HEK293T (cell line): ENCODE data around the gene TM7SF3.
"Not testable (repeated sequence)": the region's sequence is repeated elsewhere in the genome, so short reads cannot be mapped to it uniquely, and the experiment has no call there.

Source experiments
- CTCF ChIA-PET: fragments of 350-600 bp; formaldehyde crosslinking; extraction: SDS; loops from one replicate; lab custom pipeline; 2021; ENCODE audit warnings: antibody characterized with exemption, inconsistent platforms; lab: Yijun Ruan, JAX
- POLR2A ChIA-PET: fragments of 350-600 bp; formaldehyde crosslinking; extraction: SDS; loops from one replicate; lab custom pipeline; 2020; ENCODE audit warnings: antibody characterized with exemption, inconsistent platforms; lab: Yijun Ruan, JAX
- DNase-seq: peaks from one replicate; pipeline ENCODE4 v3.0.0; 2012; ENCODE audit warnings: mixed read lengths; ENCODE audit errors: extremely low spot score
- ARNT ChIP-seq: fragments of 450-650 bp; IDR thresholded peaks from 2 replicates; pipeline ENCODE4 v1.6.1; 2017; ENCODE audit warnings: mild to moderate bottlenecking
- BHLHE40 ChIP-seq: fragments of 450-650 bp; IDR thresholded peaks from 2 replicates; pipeline ENCODE4 v1.6.1; 2016; ENCODE audit warnings: mild to moderate bottlenecking, moderate library complexity, borderline replicate concordance
- CTBP1 ChIP-seq: fragments of 450-650 bp; IDR thresholded peaks from 2 replicates; pipeline ENCODE4 v1.6.1; 2016; ENCODE audit warnings: borderline replicate concordance
- ELF4 ChIP-seq: fragments of 450-650 bp; IDR thresholded peaks from 2 replicates; pipeline ENCODE4 v1.6.1; 2017; ENCODE audit warnings: antibody characterized with exemption
- FOXA1 ChIP-seq: fragments of 450-650 bp; IDR thresholded peaks from 2 replicates; pipeline ENCODE4 v1.6.1; 2016; ENCODE audit warnings: mild to moderate bottlenecking
- FOXK2 ChIP-seq: fragments of 450-650 bp; IDR thresholded peaks from 2 replicates; pipeline ENCODE4 v1.6.1; 2016; ENCODE audit warnings: mild to moderate bottlenecking
- FOXM1 ChIP-seq: fragments of 450-650 bp; IDR thresholded peaks from 2 replicates; pipeline ENCODE4 v1.6.1; 2017; ENCODE audit warnings: mild to moderate bottlenecking, borderline replicate concordance
- HDGF ChIP-seq: fragments of 450-650 bp; IDR thresholded peaks from 2 replicates; pipeline ENCODE4 v1.6.1; 2017; ENCODE audit warnings: antibody characterized with exemption, borderline replicate concordance
- L3MBTL2 ChIP-seq: fragments of 450-650 bp; conservative IDR thresholded peaks from 2 replicates; pipeline ENCODE4 v1.6.1; 2016; ENCODE audit warnings: mild to moderate bottlenecking
- LEF1 ChIP-seq: fragments of 450-650 bp; IDR thresholded peaks from 2 replicates; pipeline ENCODE4 v1.6.1; 2017; ENCODE audit warnings: mild to moderate bottlenecking, borderline replicate concordance
- NFRKB ChIP-seq: fragments of 450-650 bp; IDR thresholded peaks from 2 replicates; pipeline ENCODE4 v1.6.1; 2016; ENCODE audit warnings: mild to moderate bottlenecking, moderate library complexity
- PKNOX1 ChIP-seq: fragments of 450-650 bp; IDR thresholded peaks from 2 replicates; pipeline ENCODE4 v1.6.1; 2016
- SP1 ChIP-seq: fragments of 450-650 bp; IDR thresholded peaks from 2 replicates; pipeline ENCODE4 v1.6.1; 2017
- SUZ12 ChIP-seq: fragments of 450-650 bp; IDR thresholded peaks from 2 replicates; pipeline ENCODE4 v1.6.1; 2016; ENCODE audit warnings: mild to moderate bottlenecking
- TARDBP ChIP-seq: fragments of 450-650 bp; IDR thresholded peaks from 2 replicates; pipeline ENCODE4 v1.6.1; 2016
- ZNF384 ChIP-seq: fragments of 450-650 bp; IDR thresholded peaks from 2 replicates; pipeline ENCODE4 v1.6.1; 2016

TM7SF3 gene

GRCh38 chr12:26963413-26963812, 50.8 kb downstream of the TM7SF3 start:
- no peak for TF ChIP-seq NFRKB
- no peak for TF ChIP-seq ELF4
- no peak for TF ChIP-seq PKNOX1
- no peak for TF ChIP-seq SP1
- no peak for TF ChIP-seq CTBP1
- no peak for TF ChIP-seq HDGF
- no peak for TF ChIP-seq FOXA1
- CTCF ChIA-PET: no interaction called here
- POLR2A ChIA-PET: no interaction called here
- no peak for DNase-seq

GRCh38 chr12:26961803-26962202, 52.4 kb downstream of the TM7SF3 start:
- ChIA-PET POLR2A (no interaction called here), CTCF (no interaction called here)
- no peak for DNase-seq
- TF ChIP-seq ZNF384: no peak
- TF ChIP-seq CTBP1: no peak

- CTCF ChIA-PET: interaction anchor here (0.5 kb wide), 1 partner anchor 11 kb away, joined by 4 read pairs; no protein-coding TSS in a partner anchor
- POLR2A ChIA-PET: interaction anchor here (0.8 kb wide), 1 partner anchor 9 kb away, joined by 3 read pairs; no protein-coding TSS in a partner anchor
Observed at GRCh38 chr12:26961391-26961790, 52.8 kb downstream of the TM7SF3 start.

DNA sequence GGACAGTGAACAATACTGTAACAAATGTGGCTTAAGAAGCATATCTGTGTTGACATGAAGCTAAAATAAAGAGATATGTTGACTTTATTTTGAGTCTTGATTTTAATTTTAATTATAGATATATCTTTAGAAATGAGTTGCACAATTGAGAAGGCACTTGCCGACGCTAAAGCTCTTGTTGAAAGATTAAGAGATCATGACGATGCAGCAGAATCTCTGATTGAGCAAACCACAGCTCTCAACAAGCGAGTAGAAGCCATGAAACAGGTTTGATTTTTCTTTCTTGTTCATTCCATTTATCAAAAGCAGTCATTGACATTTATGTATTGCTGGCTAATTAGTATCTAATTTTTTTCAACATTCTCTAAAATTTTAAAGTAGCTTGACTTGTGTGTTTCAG, 60.2 kb downstream of the TM7SF3 start:
- ChIA-PET CTCF (no interaction called here), POLR2A (no interaction called here)
- no peak for DNase-seq
- TF ChIP-seq SP1: no peak
- no peak for TF ChIP-seq BHLHE40
- TF ChIP-seq ZNF384: no peak
- no peak for TF ChIP-seq PKNOX1
- no peak for TF ChIP-seq LEF1
- no peak for TF ChIP-seq TARDBP
- TF ChIP-seq NFRKB: no peak
- TF ChIP-seq FOXA1: no peak
- no peak for TF ChIP-seq ELF4

More at GRCh38 chr12:26961391-26961790, 52.8 kb downstream of the TM7SF3 start:
- DNase-seq: not testable (repeated sequence)

DNA sequence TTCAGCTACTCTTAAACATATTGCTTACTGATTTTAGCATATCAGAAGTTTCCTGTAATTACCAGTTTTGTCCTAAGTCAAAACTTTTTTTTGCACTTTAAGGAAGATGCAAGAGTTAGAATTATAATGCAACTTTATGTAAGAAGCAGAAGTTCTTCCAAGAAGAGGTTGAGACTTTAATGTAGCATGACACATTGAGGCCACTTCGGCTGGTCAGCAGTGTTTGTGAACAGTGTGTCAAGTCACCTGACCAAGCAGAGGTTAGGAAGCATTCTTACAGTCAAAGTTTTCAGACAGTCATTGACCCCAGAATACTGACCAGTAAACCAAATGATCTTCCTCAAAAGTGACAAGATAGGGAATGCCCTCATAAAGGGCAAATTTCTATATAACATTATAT, 60.7 kb downstream of the TM7SF3 start:
- ChIA-PET POLR2A (no interaction called here), CTCF (no interaction called here)
- TF ChIP-seq BHLHE40 (no peak), ZNF384 (no peak), FOXA1 (no peak), FOXM1 (no peak), TARDBP (no peak), PKNOX1 (no peak), HDGF (no peak), ARNT (no peak), FOXK2 (no peak), SUZ12 (no peak), L3MBTL2 (no peak), ELF4 (no peak), NFRKB (no peak), LEF1 (no peak), CTBP1 (no peak), SP1 (no peak)
- DNase-seq: no peak

GRCh38 chr12:26948309-26948708, 65.9 kb downstream of the TM7SF3 start:
- ChIA-PET CTCF (no interaction called here), POLR2A (no interaction called here)
- DNase-seq: no peak
- no peak for TF ChIP-seq ZNF384
- TF ChIP-seq ARNT: no peak
- no peak for TF ChIP-seq LEF1
- TF ChIP-seq PKNOX1: no peak

DNA sequence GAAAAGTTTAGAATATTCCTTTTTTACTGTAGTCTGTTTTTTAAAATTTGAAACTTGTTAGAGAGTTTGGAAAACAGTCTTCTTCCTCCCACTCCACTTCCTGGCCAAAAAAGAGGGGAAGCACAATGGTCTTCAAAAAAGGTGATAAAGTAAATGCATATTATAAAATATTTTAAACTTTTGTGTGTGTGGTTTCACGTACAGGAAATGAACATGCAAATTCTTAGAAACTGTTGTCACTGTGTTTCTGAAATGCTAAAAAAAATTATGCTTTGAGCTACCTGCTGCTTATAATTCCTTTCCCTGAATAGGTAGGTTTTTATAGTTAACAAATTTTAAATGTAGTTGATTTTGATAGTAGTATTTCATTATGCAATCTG, 73.0 kb downstream of the TM7SF3 start:
- ChIA-PET CTCF (no interaction called here), POLR2A (no interaction called here)
- TF ChIP-seq PKNOX1 (no peak), BHLHE40 (no peak), NFRKB (no peak), FOXA1 (no peak), ELF4 (no peak), SP1 (no peak), ARNT (no peak)
- DNase-seq: no peak
